HG03159 (cell line): ENCODE data around the gene EVI5L.
"Not testable (repeated sequence)": the region's sequence is repeated elsewhere in the genome, so short reads cannot be mapped to it uniquely, and the experiment has no call there.

Experiments used
- ATAC-seq: cut with Tn5 transposase; IDR thresholded peaks from one replicate; pipeline ENCODE4 v1.9.1; 2021; ENCODE audit warnings: mild to moderate bottlenecking, moderate library complexity; ENCODE audit not compliant: unreplicated experiment

EVI5L gene

DNA sequence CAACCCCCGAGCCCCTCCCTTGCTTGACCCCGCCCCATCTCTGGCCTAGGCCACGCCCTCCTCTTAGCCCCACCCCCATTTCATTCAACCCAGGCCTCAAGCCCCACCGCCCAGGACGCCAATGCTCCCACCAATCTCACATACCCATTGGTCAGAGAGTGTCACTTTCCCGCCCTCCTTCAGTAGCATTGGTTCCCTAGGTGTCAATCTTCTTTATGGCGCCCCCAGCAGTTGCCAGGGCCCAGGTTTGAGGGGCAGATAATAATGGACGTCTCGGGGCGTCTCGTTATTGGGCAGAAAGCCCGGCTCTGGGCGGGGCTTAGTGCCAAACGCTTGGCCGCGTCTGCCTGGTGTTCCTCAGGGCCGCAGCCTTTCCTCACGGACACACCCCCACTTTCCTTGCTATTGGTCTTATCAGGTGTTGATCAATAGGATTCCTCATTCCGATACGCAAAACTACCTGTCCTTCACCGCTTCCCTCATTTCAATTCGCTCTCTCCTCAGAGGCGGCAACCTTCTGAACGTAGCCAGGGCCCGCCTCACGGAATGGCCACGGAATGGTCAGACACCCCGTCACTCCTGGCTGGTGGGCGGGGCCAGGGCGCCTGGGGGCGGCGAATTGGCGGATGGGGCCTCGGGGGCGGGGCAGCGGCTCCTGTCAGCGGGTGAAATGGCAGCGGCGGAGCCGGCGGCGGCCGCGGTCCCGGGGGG is at the start of gene EVI5L:
Gene EVI5L, plus strand, starts transcription at position 658 of the 711 bp plus-strand sequence. CDS start 16,325 bp downstream, outside the sequence.
- ATAC-seq, result peak; percentile 88

DNA sequence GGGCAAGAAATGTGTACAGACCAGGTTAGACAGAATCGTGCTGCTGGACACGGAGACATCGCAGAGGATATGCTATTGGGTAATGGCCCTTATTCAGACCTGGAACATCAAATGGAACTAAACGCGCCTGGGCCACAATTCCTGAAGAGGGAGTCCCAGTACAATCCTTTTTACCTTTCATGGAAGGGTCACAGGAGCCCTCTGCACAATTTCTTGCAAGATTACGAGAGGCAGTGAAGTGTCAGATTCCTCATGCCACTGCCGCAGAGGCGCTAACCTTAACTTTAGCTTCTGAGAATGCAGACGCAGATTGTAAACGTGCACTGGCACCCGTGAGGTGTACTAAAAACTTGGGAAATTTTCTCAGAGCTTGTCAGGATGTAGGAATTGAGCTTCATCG is 48.9 kb upstream of the EVI5L start:
- ATAC-seq, result no peak

DNA sequence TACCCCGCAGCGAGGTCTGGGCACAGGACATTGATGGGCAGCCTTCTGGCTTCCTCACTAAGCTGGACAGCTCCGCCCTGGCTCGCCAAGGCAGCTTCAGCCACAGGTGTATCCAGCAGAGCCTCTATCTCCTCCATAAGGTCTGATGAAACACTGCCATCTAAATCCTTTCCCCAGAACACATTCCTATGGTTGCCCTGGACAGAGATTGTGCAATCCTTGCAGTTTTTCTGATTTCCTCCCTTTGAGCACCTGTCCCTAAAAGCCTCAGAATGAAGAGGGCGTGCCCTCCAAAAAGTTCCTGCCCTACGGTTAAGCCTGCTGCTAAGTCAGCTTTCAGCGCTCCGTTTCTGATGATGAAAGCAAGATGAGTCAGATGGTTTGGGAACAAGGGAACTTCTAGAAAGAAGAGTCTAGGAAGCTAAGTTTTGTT is 46.0 kb upstream of the EVI5L start:
- ATAC-seq, result no peak

DNA sequence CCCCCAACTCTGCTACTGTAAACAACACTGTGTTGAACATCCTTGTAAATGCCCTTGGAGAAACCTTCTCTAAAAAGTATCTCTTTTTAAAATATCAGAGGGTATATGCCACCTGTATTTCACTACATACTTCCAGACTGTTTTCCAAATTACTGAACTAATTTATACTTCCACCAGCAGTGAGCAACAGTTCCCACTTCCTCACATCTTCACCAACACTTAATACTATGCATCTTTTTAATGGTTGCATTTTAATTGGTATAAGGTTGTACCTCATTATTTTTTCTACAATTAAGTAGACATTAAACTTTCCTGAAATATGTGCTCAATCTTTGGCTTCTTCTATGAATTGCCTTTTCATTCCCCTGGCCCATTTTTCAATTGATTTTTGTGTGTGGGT is 45.2 kb upstream of the EVI5L start:
- ATAC-seq, result no peak

DNA sequence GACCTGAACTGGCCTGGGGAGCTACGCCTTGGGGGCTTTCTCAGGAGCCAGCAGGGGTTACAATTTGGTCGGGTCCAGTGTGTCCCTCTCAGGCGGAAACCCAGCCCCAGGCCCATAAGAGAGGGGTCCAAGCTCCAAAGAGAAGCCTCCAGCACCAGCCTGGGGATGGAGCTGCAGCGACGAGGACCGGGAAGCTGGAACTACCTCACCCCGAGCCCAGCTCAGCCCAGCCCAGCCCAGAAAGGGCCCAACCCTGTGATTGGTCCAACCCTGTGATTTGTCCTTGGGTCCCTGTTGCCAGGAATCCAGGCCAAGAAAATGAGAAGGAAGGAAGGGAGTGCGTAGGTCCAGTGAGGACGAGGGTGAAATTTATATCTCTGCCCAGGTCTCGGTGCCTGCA is 42.9 kb upstream of the EVI5L start:
- ATAC-seq, result no peak

DNA sequence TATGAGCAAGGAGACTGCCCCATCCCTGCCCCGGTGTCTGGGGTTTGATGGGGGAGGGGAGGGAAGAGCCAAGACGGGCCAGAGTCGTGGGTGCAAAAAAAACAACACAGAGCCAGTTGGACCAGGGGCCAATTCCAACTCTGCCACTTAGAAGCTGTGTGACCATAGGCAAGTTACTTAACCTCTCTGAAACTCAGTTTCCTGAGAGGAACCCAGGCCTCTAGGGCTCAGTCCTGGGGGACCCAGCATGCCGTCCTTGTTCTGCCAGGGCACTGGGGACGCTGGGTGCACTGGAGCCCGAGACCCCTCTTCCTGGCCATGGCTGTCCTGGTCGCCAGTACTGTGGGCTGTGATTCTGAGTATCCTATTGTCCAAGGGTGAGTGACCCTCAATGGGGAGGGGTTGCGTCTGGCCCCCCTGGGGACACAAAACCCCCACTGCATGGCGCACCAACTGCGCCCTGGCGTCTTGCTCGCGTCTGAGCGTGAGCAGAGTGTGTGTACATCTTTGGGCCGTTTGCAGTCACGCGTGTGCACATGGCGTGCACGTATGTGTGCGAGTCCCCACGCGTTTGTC is 42.3 kb upstream of the EVI5L start:
- ATAC-seq, result no peak

DNA sequence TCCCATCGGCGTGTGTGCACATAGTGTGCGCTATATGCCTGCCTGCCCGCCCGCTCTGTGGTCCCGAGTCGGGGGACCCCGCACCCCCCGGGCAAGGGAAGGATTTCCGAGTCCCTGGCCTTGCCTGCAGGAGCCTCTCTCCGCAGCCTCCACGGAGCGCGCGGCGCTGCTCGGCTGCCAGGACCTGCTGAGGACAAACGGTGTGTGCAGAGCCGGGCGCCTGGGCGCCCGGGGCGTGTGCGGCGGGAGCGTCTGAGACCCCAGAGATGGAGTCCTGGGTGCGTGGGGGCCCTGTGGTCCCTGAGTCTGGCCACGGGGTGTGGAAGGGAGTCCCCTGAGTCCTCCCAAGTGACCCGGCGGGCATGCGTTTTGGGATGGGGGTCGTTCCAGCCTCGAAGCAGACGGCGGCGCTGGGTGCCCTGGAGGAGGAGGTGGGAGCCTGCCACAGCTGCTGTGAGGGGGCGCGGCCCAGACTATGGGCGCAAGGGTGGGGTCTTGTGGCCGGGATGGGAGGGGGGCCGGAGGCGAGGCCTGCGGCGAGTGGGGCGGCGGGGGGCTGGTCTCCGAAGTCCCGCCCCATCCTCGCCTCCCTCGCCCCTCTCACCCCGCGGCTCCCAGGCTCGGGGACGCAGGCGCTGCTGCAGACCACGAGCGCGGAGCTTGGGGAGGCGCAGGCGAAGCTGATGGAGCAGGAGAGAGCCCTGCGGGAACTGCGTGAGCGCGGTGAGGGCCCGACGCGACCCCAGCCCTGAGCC is 41.7 kb upstream of the EVI5L start:
- ATAC-seq, result no peak

DNA sequence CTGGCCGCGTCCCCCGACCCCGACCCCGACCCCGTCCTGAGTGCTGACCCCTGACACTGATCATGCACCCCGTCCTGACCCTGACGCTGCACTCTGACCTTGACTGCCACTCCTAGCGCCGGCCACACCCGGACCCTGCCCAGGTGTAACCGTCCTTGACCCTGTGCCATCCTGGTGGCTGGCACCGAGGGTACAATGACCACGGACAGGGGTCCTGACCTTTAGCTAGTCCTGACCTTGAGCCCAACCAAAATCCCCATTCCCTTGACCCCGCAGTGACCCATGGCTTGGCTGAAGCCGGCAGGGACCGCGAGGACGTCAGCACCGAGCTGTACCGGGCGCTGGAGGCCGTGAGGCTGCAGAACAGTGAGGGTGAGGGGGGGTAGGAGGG is 41.1 kb upstream of the EVI5L start:
- no peak for ATAC-seq

DNA sequence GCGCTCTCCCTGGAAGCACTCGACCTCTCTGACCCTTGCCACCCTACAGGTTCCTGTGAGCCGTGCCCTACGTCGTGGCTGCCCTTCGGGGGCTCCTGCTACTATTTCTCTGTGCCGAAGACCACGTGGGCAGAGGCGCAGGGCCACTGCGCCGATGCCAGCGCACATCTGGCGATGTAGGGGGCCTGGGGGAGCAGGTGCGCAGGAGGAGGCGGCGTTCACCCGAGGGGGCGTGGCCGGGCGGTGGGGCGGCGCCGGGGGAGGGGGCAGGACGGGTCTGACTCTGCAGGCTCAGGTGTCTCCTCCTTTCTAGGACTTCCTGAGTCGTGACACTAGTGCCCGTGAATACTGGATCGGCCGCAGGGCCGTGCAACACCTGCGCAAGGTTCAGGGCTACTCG is 40.6 kb upstream of the EVI5L start:
- no peak for ATAC-seq

DNA sequence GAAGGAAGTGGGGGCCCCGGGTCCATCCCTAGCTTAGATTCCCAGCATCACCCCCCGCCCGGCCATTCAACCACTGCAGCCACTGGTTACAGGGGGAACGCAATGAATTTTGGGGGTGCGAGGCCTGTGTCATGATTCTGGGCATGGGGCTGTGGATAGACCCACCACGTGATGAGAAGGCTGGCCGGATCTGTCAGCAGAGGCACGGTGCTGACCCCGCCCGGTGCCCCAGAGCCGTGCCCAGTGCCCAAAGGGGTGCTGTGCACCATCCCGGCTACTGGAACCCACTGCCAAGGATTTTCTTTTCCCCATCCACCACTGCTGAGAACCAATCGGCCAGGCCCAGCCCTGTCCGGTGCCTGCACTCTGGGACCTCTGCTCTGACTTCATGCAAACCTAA is 39.6 kb upstream of the EVI5L start:
- no peak for ATAC-seq

DNA sequence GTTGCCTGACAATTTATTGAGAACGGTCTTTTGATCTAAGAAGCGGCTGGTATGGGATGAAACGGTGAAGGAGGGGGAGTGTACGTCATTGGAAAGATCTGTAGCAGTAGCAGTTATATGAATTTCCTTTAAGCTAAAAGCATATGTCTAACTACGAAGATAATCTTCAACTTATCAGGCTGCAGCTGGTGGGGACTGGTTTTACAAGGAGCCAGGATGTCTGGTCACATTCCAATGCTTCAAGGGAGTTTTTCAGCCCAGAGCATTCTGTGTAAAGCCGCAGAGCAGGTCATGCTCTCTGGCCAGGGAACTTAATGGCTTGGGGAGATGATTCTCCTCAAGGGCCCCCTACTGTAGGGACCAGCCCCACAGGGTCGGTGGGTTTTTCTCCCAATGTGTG is 37.7 kb upstream of the EVI5L start:
- no peak for ATAC-seq

DNA sequence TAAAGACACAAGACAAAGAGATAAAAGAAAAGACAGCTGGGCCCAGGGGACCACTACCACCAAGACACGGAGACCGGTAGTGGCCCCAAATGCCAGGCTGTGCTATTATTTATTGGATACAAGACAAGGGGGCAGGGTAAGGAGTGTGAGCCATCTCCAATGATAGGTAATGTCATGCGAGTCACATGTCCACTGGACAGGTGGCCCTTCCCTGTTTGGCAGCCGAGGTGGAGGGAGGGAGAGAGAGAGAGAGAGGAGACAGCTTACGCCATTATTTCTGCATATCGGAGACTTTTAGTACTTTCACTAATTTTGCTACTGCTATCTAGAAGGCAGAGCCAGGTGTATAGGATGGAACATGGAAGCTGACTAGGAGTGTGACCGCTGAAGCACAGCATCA is 37.3 kb upstream of the EVI5L start:
- not testable (repeated sequence) for ATAC-seq

DNA sequence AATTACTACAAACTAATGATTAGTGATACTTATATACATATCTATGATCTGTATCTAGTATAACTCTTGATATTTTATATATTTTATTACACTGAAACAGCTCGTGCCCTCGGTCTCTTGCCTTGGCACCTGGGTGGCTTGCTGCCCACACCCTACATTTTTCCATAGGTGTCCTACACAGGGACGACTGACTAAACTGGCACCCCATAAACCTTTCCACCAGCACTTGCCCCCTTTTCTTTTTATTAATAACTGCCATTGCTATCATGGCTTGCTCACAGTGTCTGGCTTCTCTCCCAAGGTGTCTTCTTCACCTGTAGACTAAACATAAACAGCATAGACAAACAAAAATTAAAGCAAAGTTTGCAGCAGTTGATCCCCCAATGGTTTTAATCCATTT is 36.5 kb upstream of the EVI5L start:
- ATAC-seq, result no peak

DNA sequence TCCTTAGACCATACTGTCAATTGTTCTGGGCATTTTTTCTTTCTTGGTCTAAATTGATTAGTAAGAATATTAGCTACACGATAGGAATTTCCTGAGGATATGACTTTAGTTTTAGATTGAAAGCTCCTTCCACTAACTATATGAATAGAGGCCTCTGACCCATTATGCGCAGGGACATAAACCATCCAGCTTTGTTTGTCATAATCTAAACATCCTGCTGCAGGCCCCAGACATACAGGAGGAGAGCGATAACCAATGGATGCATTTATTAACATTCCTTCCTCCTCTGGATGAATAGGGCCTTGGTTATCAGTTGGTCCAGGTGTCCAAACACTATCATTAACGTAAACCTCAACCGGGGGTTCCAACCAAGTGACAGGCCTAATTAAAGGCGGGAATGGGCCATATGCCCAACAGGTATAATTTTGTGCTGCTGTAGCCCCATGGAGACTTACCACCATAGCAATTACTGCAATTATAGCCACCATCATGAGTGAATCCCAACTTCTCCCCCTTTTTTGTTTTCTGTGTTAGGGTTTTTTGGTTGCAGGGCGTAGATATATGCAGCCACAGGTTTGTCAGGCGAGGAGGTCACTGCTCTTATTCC is 34.4 kb upstream of the EVI5L start:
- ATAC-seq, result no peak

DNA sequence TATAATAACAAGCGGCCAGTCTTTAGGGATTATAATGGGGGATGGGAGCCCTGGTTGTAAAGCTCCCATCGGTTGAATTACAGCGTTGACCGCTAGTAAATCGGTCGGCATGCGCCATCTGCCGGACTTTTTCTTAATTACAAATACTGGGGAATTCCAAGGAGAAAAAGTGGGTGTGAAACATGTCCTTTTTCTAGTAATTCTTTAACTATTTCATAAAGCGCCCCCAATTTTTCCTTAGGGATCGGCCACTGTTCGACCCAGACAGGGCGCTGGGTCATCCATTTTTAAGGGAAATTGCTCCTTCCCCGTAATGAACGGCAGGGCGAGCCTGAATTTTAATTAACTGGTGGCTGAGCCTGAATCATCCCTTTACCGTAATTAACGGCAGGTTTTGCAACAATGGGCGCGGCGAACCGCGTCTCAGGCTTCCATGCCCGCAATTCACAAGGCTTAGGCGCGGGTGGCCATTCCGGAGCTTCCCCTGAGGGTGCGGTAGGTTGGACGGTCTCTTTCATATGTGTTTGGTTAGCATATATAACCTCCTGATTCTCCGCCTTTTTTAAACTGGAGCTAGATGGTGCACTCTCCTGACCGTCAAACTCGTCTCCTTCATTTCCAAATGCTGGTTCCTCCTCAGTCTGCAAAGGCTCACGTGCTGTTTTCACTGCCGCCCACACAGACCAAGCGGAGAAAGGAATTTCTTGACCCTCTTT is 30.2 kb upstream of the EVI5L start:
- ATAC-seq, result no peak

DNA sequence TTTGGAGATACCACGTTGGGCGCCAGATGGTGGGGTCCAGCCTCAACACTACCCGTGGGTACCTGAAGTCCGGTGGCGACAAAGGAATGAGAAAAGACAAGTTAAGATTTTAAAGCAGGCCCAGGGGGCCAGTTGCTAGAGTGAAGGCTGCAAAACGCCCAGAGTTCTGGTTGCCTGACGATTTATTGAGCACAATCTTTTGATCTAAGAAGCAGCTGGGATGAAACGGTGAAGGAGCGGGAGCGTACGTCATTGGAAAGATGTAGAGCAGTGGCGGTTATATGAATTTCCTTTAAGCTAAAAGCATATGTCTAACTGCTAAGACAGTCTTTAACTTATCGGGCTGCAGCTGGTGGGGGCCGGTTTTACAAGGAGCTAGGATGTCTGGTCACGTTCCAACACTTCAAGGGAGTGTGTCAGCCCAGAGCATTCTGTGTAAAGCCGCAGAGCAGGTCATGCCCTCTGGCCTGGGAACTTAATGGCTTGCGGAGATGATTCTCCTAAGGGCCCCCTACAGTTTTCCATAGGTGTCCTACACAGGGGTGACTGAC is 28.9 kb upstream of the EVI5L start:
- no peak for ATAC-seq

DNA sequence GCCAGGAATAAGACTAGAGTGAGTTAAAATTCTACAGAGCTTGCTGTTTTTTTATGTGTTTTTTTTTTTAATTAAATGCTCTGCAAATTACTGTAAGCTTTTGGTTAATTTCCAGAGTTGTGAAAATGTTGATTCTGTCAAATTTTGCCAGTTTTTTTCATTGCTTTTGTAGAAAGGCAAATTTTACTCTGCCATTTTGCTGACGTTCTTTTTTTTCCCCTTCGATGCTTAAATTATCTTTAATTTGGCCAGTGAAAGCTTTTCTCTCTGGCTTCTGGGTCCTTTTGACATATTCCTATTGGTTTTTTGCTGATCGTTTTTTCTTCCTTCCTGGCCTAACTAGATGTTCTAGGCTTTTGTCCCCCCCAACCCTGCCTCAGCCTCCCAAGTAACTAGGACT is 23.8 kb upstream of the EVI5L start:
- no peak for ATAC-seq

DNA sequence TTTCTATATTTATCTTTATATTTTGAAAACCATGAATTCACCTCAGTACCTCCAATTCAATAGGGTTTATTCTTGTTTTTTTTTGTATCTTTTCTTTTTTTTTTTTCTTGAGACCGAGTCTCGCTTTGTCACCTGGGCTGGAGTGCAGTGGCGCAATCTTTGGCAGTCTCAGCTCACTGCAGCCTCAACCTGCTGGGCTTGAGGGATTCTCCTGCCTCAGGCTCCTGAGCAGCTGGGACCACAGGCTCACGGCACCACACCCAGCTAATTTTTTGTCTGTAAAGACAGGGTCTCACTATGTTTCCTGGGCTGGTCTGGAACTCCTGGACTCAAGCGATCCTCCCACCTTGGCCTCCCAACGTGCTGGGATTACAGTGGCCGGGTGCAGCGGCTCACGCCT is 23.1 kb upstream of the EVI5L start:
- ATAC-seq, result no peak

DNA sequence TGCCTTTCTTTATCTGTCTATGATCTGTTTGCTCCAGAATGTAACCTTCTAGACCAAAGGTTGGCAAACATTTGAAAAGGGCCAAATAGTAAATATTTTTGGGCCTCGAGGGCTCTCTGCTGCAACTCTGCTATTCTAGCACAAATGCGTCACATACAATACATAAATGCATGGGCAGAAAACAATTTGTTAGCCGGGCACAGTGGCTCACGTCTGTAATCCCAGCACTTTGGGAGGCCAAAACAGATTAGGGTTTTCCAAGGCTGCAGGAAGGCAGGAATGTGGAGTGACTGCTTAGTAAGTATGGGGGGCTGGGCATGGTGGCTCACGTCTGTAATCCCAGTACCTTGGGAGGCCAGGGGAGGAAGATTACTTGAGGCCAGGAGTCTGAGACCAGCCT is 21.9 kb upstream of the EVI5L start:
- ATAC-seq, result no peak

DNA sequence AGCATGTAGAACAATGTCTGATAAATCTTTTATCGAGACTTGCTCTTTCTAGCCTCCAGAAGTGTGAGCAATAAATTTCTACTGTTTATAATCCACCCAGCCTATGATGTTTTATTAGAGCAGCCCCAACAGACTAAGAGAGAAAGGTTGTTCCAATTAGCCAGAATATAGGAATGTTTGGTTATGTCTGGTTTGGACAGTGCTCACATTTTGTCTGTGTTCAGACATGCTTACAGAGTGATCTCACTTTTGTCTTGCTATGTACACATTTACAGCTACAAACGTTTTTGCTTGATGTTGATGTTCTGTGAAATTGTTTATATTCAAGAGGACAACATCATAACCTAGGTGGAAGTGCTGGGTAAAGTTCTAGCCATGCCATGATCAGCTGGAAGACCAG is 18.0 kb upstream of the EVI5L start:
- ATAC-seq, result no peak

DNA sequence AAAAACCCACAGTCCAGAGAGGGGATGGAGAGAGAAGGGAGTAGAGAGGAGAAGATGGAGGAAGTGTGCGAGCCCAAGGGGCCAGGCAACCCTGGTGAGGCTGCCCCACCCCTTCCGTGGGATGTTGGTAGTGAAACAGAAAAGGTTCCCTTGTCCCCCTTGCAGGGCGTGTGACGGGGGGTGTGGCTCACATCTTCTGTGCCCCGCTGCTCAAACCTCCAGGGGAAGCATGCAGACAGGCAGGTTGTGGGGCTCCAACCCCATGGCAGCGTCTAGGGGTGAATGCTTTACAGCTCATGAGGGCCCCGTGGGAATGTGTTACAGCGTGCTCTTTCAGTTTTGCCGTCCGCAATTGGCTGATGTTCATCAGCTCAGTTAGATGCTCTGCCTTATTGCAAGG is 14.7 kb upstream of the EVI5L start:
- no peak for ATAC-seq
